Spinal cord (tissue), 10 donors: Measurements from ENCODE around the gene IFT74. TPM values are rescaled to one million over a fixed set of nuclear protein-coding genes. Genes with fewer than 3 reads are reported as not detected.

Source experiments
- DNase-seq, 6 donors: peaks; one replicate each; pipeline versions ENCODE4 v3.0.0 to v3.0.0-alpha.2; 2013 to 2015; ENCODE audit warnings: low spot score in 6 of 6, low read depth in 4 of 6
- H3K27ac ChIP-seq: one replicate; pipeline ENCODE4 v1.5.1; 2013; ENCODE audit warnings: low read depth, low read length, control low read depth
- H3K27me3 ChIP-seq: one replicate; pipeline ENCODE4 v1.6.1; 2013; ENCODE audit warnings: low read length; ENCODE audit not compliant: control insufficient read depth, insufficient read depth
- H3K36me3 ChIP-seq: one replicate; pipeline ENCODE4 v1.6.1; 2013; ENCODE audit warnings: low read length; ENCODE audit not compliant: control insufficient read depth, insufficient read depth
- H3K4me1 ChIP-seq: one replicate; pipeline ENCODE4 v1.6.1; 2013; ENCODE audit warnings: low read length; ENCODE audit not compliant: control insufficient read depth, insufficient read depth
- H3K4me3 ChIP-seq: one replicate; pipeline ENCODE4 v1.5.1; 2013; ENCODE audit warnings: low read depth, low read length, control low read depth
- H3K9me3 ChIP-seq: one replicate; pipeline ENCODE4 v1.6.1; 2013; ENCODE audit warnings: low read length; ENCODE audit not compliant: control insufficient read depth, insufficient read depth
- WGBS: methylation state at CpG from one replicate; pipeline ENCODE4 v1.1.5; 2013; ENCODE audit warnings: missing lambda C conversion rate; ENCODE audit not compliant: insufficient coverage; 5-methylcytosine and 5-hydroxymethylcytosine counted together
- polyA plus RNA-seq, 2 donors: library from polyadenylated mRNA; unstranded; fragments of 120-200 nt; gene quantifications; one replicate each; pipeline ENCODE4 v1.2.1, GENCODE V29; 2013; ENCODE audit not compliant: insufficient read length in 2 of 2
- total RNA-seq, 2 donors: library from RNA; depleted of rRNA in 1 of 2; stranded (reverse); fragments of 120-200 nt in 1 of 2; fragments of >200 nt in 1 of 2; gene quantifications; one replicate each; pipeline versions ENCODE4 v1.2.3 to v1.2.4, GENCODE V29; 2013 to 2014
- donor health status: healthy.

IFT74 gene
- total and polyA plus RNA-seq, 4 donors, result 13.8 to 32.6 (median 20.1) TPM

DNA sequence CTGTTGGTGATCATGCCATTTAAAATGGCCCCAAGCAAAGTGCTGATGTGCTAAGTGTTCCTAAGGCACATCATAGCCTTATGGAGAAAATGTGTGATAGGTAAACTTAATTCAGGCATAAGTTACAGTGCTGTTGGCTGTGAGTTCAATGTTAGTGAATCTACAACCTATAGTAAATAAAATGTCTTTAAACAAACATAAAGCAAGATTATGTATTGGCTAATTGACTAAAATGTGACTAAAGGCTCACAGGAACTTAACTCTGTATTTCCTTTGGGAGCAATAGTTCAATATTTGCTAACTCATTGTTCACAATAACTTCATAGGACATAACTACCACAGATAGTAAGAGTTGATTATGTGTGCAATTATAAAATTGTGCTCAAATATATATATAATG is 98.6 kb downstream of the IFT74 start:
- no peaks in the 10 kb centered on the region for H3K4me1 ChIP-seq
- no peaks in the 10 kb centered on the region for H3K27me3 ChIP-seq
- DNase-seq, result no peak
- H3K36me3 ChIP-seq, result no peaks in the 10 kb centered on the region
- no peak overlapping the region for H3K27ac ChIP-seq
- H3K4me3 ChIP-seq, result no peak overlapping the region
- H3K9me3 ChIP-seq, result no peaks in the 10 kb centered on the region

DNA sequence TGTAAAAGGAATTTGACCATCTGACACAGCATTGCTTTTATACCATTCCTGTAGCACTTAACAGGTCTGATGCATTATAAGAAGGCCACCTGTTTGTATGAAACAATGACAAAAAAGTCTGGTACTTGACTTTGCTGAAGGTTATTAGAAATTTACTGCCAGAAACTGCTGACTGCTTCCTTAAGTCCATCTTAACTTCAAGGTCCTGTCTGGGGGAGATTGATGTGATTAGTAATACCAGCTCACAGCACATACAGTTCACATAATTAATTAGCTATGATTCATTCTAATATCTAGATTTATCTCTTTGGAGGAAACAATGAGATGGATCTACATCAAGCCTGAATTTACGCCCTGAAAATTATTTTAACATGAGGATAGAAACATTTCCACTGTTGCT is 103.2 kb downstream of the IFT74 start:
- no peaks in the 10 kb centered on the region for H3K4me1 ChIP-seq
- no peaks in the 10 kb centered on the region for H3K36me3 ChIP-seq
- no CpG with 5 or more reads among the region's 1 CpG for WGBS
- H3K27me3 ChIP-seq, result no peaks in the 10 kb centered on the region
- no peak overlapping the region for H3K4me3 ChIP-seq
- H3K27ac ChIP-seq, result no peak overlapping the region
- peak in 1 of 6 donors; percentile 37 for DNase-seq
- no peaks in the 10 kb centered on the region for H3K9me3 ChIP-seq

DNA sequence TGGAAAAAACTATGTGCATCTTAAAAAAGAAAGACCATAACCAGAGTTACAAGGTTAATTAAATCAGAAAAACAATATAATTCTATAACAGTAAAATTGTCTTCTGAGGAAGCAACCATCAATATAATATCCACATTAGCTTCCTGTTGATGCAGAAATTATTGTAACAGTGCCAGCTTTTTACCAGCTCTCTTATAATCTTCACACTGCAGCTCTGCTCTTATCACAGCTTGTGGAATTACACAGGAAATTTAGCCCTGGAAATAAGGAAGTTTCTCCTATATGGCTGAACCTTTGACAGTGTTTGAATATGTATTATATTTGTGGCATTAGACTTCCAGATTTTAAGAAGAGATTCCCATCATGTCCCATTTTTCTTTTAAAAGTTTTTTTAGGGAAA is 103.7 kb downstream of the IFT74 start:
- Histone ChIP-seq H3K4me1 (no peaks in the 10 kb centered on the region), H3K4me3 (no peak overlapping the region), H3K9me3 (no peaks in the 10 kb centered on the region), H3K27me3 (no peaks in the 10 kb centered on the region), H3K27ac (no peak overlapping the region), H3K36me3 (no peaks in the 10 kb centered on the region)
- peak in 3 of 6 donors; percentile 6 to 67 (median 12) for DNase-seq

DNA sequence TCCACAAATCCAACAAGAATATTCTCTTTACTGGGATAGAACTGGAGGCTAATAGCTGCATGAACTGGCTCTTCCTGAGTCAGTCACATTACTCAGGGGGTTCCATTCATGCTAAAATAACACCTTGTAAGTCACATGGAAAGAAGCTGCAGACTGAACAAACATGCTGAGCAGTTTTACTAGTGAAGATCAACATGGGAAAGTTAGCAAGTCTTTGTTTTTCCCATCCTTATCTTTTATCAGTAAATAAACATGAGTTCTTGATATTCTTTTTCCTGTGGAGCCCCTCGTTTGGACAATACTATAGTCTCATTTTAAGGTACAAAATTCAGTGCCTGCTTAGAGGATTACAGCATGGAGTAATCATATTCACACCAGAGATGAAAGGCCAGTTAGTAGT is 109.1 kb downstream of the IFT74 start:
- no peak for DNase-seq
- WGBS, result no CpG with 5 or more reads among the region's 1 CpG
- no peaks in the 10 kb centered on the region for H3K4me1 ChIP-seq
- no peak overlapping the region for H3K4me3 ChIP-seq
- no peak overlapping the region for H3K27ac ChIP-seq
- H3K27me3 ChIP-seq, result no peaks in the 10 kb centered on the region
- no peaks in the 10 kb centered on the region for H3K36me3 ChIP-seq
- H3K9me3 ChIP-seq, result no peaks in the 10 kb centered on the region

DNA sequence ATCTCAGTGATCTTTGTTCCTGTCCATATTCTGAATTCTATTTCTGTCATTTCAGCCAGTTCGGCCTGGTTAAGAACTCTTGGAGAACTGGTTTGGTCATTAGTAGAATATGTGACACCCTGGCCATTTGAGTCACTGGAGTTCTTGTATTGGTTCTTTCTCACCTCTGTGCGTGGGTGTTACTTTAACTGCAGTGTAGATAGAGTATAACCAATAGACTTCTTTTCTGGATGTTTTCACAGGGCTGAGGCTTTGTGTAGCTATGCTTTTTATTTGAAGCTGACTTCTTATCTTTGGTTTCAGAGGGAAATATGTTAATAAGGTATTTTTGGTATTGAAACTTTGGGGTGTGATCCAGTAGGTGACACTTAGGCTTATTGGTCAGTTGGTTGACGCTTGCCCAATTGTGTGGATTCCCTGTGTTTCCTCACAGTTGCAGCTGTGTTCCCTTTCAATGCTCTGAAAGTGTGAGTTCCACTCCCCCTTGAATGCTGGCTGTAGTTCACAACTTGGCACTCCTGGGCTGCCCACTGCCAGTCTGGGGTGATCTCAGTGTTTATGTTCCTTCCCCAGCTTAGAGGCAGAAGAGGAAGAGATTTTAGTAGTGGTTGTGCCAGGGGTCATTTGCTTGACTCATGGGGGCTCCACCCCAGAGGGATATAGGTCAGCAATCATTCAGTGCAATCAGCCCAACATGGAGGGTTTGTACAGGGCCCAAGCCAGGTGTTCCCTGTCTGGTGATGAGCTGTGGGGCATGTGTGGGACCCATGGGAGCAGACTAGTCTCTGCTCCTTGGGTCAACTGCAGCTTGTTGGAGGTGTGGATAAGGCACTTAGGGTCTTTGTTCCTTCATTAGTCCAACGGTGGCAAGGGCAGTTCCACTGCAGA is 117.9 kb downstream of the IFT74 start:
- Histone ChIP-seq H3K27me3 (no peaks in the 10 kb centered on the region), H3K36me3 (no peaks in the 10 kb centered on the region), H3K4me1 (no peaks in the 10 kb centered on the region), H3K4me3 (no peak overlapping the region), H3K27ac (no peak overlapping the region), H3K9me3 (no peaks in the 10 kb centered on the region)
- WGBS, result 65% methylated on average over 3 of the region's 4 CpGs
- no peak for DNase-seq

DNA sequence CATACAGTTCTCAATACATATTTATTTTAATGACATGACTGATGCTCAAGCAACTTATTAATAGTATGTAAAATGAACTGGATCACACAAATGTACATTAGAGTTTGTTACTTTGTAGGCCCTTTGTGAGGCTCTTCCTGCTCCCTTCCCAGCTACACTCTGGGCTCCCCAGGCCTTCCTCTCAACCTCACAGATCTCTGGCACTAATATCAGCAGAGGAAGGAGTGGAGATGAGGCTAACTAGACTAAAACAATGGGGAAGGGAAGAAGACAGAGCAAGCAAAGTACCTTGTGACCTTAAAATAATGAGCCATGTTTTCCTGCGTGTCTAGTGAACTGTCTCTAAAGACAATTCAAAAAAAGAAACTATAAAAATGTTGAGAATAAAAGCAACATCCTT is 122.5 kb downstream of the IFT74 start:
- DNase-seq, result no peak
- no CpG with 5 or more reads among the region's 1 CpG for WGBS
- H3K4me1 ChIP-seq, result no peaks in the 10 kb centered on the region
- no peaks in the 10 kb centered on the region for H3K27me3 ChIP-seq
- no peak overlapping the region for H3K4me3 ChIP-seq
- no peak overlapping the region for H3K27ac ChIP-seq
- no peaks in the 10 kb centered on the region for H3K36me3 ChIP-seq
- no peaks in the 10 kb centered on the region for H3K9me3 ChIP-seq

DNA sequence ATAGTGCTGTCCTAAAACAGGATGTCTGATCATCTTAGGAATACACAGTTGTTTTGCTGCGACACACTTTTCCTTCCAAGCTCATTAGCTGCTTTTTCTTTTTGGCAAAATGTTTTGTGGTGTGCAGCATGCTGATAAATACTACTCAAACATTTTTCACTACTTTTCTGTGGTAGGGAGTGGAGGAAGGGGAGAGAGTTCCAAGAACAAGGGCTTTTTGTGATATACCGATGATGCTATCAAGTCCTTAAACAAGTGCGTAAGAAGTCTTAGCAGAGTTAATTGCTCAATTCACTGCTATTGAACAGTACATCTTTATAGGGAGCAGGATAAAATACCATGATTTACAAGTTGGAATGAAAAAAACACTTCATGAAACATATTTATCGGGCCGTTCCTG is 129.2 kb downstream of the IFT74 start:
- DNase-seq, result peak in 1 of 6 donors; percentile 23
- H3K36me3 ChIP-seq, result no peaks in the 10 kb centered on the region
- H3K27ac ChIP-seq, result peak overlapping the region; percentile 57
- H3K4me1 ChIP-seq, result no peaks in the 10 kb centered on the region
- H3K4me3 ChIP-seq, result no peak overlapping the region
- H3K9me3 ChIP-seq, result no peaks in the 10 kb centered on the region
- no peaks in the 10 kb centered on the region for H3K27me3 ChIP-seq
- WGBS, result no CpG with 5 or more reads among the region's 5 CpGs

DNA sequence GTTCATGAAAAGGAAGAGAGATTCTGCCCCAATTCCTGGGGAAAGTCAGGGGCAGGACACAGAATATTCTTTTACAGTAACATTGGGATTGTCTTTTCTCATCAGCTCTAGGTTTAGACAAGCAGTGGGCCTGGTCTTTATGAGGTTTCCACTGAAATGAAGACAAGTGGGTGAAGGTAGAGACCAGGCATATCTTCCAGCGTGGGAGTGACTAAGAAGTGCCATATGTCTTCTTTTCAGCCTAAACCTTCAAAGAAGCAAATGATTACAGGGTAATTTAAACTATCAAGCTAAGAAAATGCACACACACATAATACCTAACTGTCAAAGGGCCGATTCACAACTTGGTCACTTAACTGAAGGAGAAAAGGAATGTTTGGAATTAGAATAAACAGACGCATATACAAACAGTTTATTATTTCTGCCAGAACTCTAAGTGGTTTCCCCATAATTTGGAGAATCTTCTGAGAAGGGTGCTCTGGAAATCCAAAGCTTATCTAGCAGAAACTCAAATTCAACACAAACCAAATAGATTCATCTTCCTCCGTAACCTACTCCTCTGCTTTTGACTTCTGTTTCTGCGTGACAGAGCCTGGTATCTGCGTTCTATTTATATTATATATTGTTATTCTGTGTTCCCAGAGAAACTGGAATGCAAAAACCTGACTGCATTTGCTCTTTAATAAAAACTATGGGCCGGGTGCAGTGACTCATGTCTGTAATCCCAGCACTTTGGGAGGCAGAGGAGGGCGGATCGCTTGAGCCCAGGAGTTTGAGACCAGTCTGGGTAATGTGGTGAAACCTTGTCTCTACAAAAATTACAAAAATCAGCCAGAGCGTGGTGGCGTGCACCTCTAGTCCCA is 130.8 kb downstream of the IFT74 start:
- Histone ChIP-seq H3K27me3 (no peaks in the 10 kb centered on the region), H3K27ac (peak overlapping the region; percentile 61), H3K4me3 (no peak overlapping the region), H3K36me3 (no peaks in the 10 kb centered on the region), H3K9me3 (no peaks in the 10 kb centered on the region), H3K4me1 (no peaks in the 10 kb centered on the region)
- DNase-seq, result no peak
- WGBS, result no CpG with 5 or more reads among the region's 11 CpGs

DNA sequence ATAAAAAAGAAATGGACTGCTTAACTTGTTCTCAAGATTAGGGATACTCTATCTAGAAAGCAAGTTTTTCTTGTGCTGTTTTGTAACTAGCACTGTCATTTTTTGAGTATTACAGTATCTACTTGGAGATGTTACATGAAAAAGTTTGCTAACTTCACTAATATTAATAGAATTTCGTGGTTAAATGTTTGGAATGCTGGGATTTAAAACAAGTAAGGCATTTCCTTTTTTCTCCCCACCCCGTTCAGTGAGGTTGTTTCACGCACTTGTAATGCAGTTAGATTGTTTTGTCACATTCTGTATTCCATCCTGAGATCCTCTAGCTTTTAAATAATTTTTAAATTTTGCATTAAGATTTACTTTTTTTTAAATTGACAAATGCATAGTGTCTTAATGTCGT is 132.8 kb downstream of the IFT74 start:
- no peak for DNase-seq
- Histone ChIP-seq H3K36me3 (no peaks in the 10 kb centered on the region), H3K4me3 (no peak overlapping the region), H3K27me3 (no peaks in the 10 kb centered on the region), H3K27ac (no peak overlapping the region), H3K4me1 (no peaks in the 10 kb centered on the region), H3K9me3 (no peaks in the 10 kb centered on the region)
- no CpG with 5 or more reads among the region's 4 CpGs for WGBS
